ENCODE data around the gene CEP250.
"Not testable (repeated sequence)": the region's sequence is repeated elsewhere in the genome, so short reads cannot be mapped to it uniquely, and the experiment has no call there.

Gene CEP250

GRCh38 chr20:35491823-35492222, 36.4 kb downstream of the CEP250 start:
- DNase-seq (ENCODE audit: low read depth, low spot score), result no peak

GRCh38 chr20:35492352-35492751, 37.0 kb downstream of the CEP250 start:
- no peak for DNase-seq (ENCODE audit: low read depth, low spot score)

- no peak for DNase-seq (ENCODE audit: low read depth, low spot score)
Measured at GRCh38 chr20:35496481-35496880, 41.1 kb downstream of the CEP250 start.

GRCh38 chr20:35497320-35497719, 41.9 kb downstream of the CEP250 start:
- DNase-seq (ENCODE audit: low read depth, low spot score), result no peak

GRCh38 chr20:35497780-35498189, 42.4 kb downstream of the CEP250 start:
- no peak for DNase-seq (ENCODE audit: low read depth, low spot score)

- DNase-seq (ENCODE audit: low read depth, low spot score), result no peak
Measured at GRCh38 chr20:35499271-35499670, 43.9 kb downstream of the CEP250 start.

- DNase-seq (ENCODE audit: low read depth, low spot score), result no peak
Measured at GRCh38 chr20:35502352-35502751, 47.0 kb downstream of the CEP250 start.

GRCh38 chr20:35503281-35503680, 47.9 kb downstream of the CEP250 start:
- DNase-seq (ENCODE audit: low read depth, low spot score), result no peak

GRCh38 chr20:35503841-35504561, 48.6 kb downstream of the CEP250 start:
- peak; percentile 67 for DNase-seq (ENCODE audit: low read depth, low spot score)

GRCh38 chr20:35504751-35505150, 49.4 kb downstream of the CEP250 start:
- no peak for DNase-seq (ENCODE audit: low read depth, low spot score)

- no peak for DNase-seq (ENCODE audit: low read depth, low spot score)
Measured at GRCh38 chr20:35506179-35506578, 50.8 kb downstream of the CEP250 start.

GRCh38 chr20:35506872-35507638, 51.7 kb downstream of the CEP250 start:
- DNase-seq (ENCODE audit: low read depth, low spot score), result no peak

GRCh38 chr20:35508493-35509218, 53.3 kb downstream of the CEP250 start:
- no peak for DNase-seq (ENCODE audit: low read depth, low spot score)

- no peak for DNase-seq (ENCODE audit: low read depth, low spot score)
Measured at GRCh38 chr20:35510951-35511735, 55.7 kb downstream of the CEP250 start.

GRCh38 chr20:35511814-35512420, 56.5 kb downstream of the CEP250 start:
- no peak for DNase-seq (ENCODE audit: low read depth, low spot score)

GRCh38 chr20:35514371-35514932, 59.1 kb downstream of the CEP250 start:
- no peak for DNase-seq (ENCODE audit: low read depth, low spot score)

- no peak for DNase-seq (ENCODE audit: low read depth, low spot score)
Measured at GRCh38 chr20:35515341-35515740, 59.9 kb downstream of the CEP250 start.

GRCh38 chr20:35515949-35516645, 60.7 kb downstream of the CEP250 start:
- no peak for DNase-seq (ENCODE audit: low read depth, low spot score)

GRCh38 chr20:35517125-35517524, 61.7 kb downstream of the CEP250 start:
- DNase-seq (ENCODE audit: low read depth, low spot score), result no peak

GRCh38 chr20:35517767-35518166, 62.4 kb downstream of the CEP250 start:
- DNase-seq (ENCODE audit: low read depth, low spot score), result not testable (repeated sequence)

All from brain pericyte (primary cell).